H1 (cell line): ENCODE measurements around the gene CCDC47. TPM values are rescaled to one million over a fixed set of nuclear protein-coding genes. Genes with fewer than 3 reads are reported as not detected.

Experiments
- CTCF ChIA-PET: fragments of 300-600 bp; sonication (Branson Sonifier 250); formaldehyde crosslinking; loops from one replicate; lab custom pipeline; 2021; ENCODE audit not compliant: partially characterized antibody; lab: Charles Lee
- POLR2A ChIA-PET: fragments of 300-600 bp; sonication (Branson Sonifier 250); formaldehyde crosslinking; loops from one replicate; lab custom pipeline; 2021; ENCODE audit warnings: inconsistent platforms; ENCODE audit not compliant: partially characterized antibody; lab: Charles Lee
- DNase-seq, 2 experiments: peaks; one replicate each; pipeline versions ENCODE4 v3.0.0 to v3.0.0-alpha.2; 2010 to 2022; ENCODE audit warnings: low spot score in 2 of 2, low read depth in 1 of 2, mixed read lengths in 1 of 2
- FAIRE-seq: peaks from 2 replicates; lab custom pipeline; 2011; peaks lifted over from hg19 to GRCh38; lab: Jason Lieb, UNC
- H2AFZ ChIP-seq: 2 replicates; pipeline ENCODE4 v1.8.1; 2012; ENCODE audit warnings: low read length, inconsistent platforms
- H2AK5ac ChIP-seq: 2 replicates; pipeline ENCODE4 v1.6.1; 2013; ENCODE audit warnings: low read depth, low read length
- H2BK120ac ChIP-seq: replicated peaks from 2 replicates; pipeline ENCODE3; 2013; ENCODE audit warnings: low read depth, low read length, inconsistent platforms
- H2BK12ac ChIP-seq: 2 replicates; pipeline ENCODE4 v1.6.1; 2013; ENCODE audit warnings: low read depth, low read length
- H2BK15ac ChIP-seq: 2 replicates; pipeline ENCODE4 v1.6.1; 2013; ENCODE audit warnings: low read length
- H2BK20ac ChIP-seq: 2 replicates; pipeline ENCODE4 v1.6.1; 2013; ENCODE audit warnings: low read length
- H2BK5ac ChIP-seq: 2 replicates; pipeline ENCODE4 v1.6.1; 2013; ENCODE audit warnings: low read depth, low read length
- H3K14ac ChIP-seq: 2 replicates; pipeline ENCODE4 v1.6.1; 2013; ENCODE audit warnings: inconsistent platforms; ENCODE audit not compliant: insufficient read length
- H3K18ac ChIP-seq: 2 replicates; pipeline ENCODE4 v1.6.1; 2013; ENCODE audit warnings: low read length; ENCODE audit errors: extremely low read depth
- H3K23ac ChIP-seq: 2 replicates; pipeline ENCODE4 v1.6.1; 2013; ENCODE audit warnings: inconsistent platforms; ENCODE audit not compliant: insufficient read length
- H3K23me2 ChIP-seq: 2 replicates; pipeline ENCODE4 v1.6.1; 2013; ENCODE audit warnings: low read depth, low read length
- H3K27ac ChIP-seq: 2 replicates; pipeline ENCODE4 v1.6.1; 2011; ENCODE audit warnings: low read depth, low read length, inconsistent platforms
- H3K27me3 ChIP-seq, 4 experiments: replicated peaks in 1 of 4; 1 replicate in 1 of 4; 2 replicates in 3 of 4; pipeline versions ENCODE4 v1.6.1 to v1.8.1; 2011 to 2013; ENCODE audit warnings: low read length in 3 of 4, mild to moderate bottlenecking in 3 of 4, inconsistent platforms in 2 of 4, mixed read lengths in 2 of 4, moderate library complexity in 1 of 4; ENCODE audit not compliant: control insufficient read depth in 3 of 4, insufficient read depth in 3 of 4; ENCODE audit errors: extremely low read depth in 1 of 4
- H3K36me3 ChIP-seq, 4 experiments: 2 replicates each; pipeline versions ENCODE4 v1.6.1 to v1.8.1; 2011 to 2013; ENCODE audit warnings: mild to moderate bottlenecking in 4 of 4, low read length in 3 of 4, moderate library complexity in 2 of 4, control low read depth in 1 of 4, inconsistent platforms in 1 of 4; ENCODE audit not compliant: insufficient read depth in 4 of 4, control insufficient read depth in 2 of 4
- H3K4ac ChIP-seq: replicated peaks from 2 replicates; pipeline ENCODE3; 2013; ENCODE audit warnings: low read length, low read depth, mixed read lengths, inconsistent platforms; ENCODE audit not compliant: insufficient read length
- H3K4me1 ChIP-seq, 4 experiments: replicated peaks in 1 of 4; 1 replicate in 1 of 4; 2 replicates in 3 of 4; pipeline versions ENCODE4 v1.6.1 to v1.8.1; 2011 to 2013; ENCODE audit warnings: low read length in 3 of 4, inconsistent platforms in 2 of 4, mixed read lengths in 1 of 4; ENCODE audit not compliant: insufficient read depth in 4 of 4, control insufficient read depth in 3 of 4
- H3K4me2 ChIP-seq, 2 experiments: 2 replicates each; pipeline versions ENCODE4 v1.6.1 to v1.8.1; 2011 to 2013; ENCODE audit warnings: low read depth in 2 of 2, low read length in 2 of 2, control low read depth in 1 of 2, inconsistent platforms in 1 of 2, mild to moderate bottlenecking in 1 of 2; ENCODE audit not compliant: insufficient read depth in 1 of 2
- H3K4me3 ChIP-seq, 4 experiments: fragments of 200-600, 300-600 bp in 1 of 4; sonication (generic), shearing (Covaris generic), sonication (Bioruptor Twin) in 1 of 4; 2 replicates each; pipeline versions ENCODE4 v1.5.1 to v1.8.1; 2011 to 2016; ENCODE audit warnings: low read length in 4 of 4, low read depth in 3 of 4, control low read depth in 2 of 4, inconsistent platforms in 2 of 4, mild to moderate bottlenecking in 2 of 4, mixed read lengths in 1 of 4, moderate library complexity in 1 of 4; ENCODE audit not compliant: insufficient read depth in 2 of 4; ENCODE audit errors: extremely low read depth in 1 of 4
- H3K56ac ChIP-seq: replicated peaks from 2 replicates; pipeline ENCODE3; 2013; ENCODE audit warnings: low read depth, mild to moderate bottlenecking, mixed read lengths, low read length, inconsistent platforms; ENCODE audit not compliant: insufficient read length
- H3K79me1 ChIP-seq: 2 replicates; pipeline ENCODE4 v1.6.1; 2013; ENCODE audit warnings: low read depth, low read length, control low read depth
- H3K79me2 ChIP-seq, 2 experiments: 2 replicates each; pipeline versions ENCODE4 v1.6.1 to v1.8.1; 2012 to 2013; ENCODE audit warnings: low read length in 2 of 2, mild to moderate bottlenecking in 2 of 2, inconsistent platforms in 1 of 2; ENCODE audit not compliant: insufficient read depth in 2 of 2, control insufficient read depth in 1 of 2
- H3K9ac ChIP-seq, 4 experiments: replicated peaks in 1 of 4; 1 replicate in 1 of 4; 2 replicates in 3 of 4; pipeline versions ENCODE4 v1.6.1 to v1.8.1; 2011 to 2013; ENCODE audit warnings: low read depth in 3 of 4, low read length in 3 of 4, control low read depth in 2 of 4, mild to moderate bottlenecking in 2 of 4, moderate library complexity in 2 of 4, inconsistent platforms in 1 of 4; ENCODE audit errors: extremely low read depth in 1 of 4
- H3K9me3 ChIP-seq, 2 experiments: 2 replicates each; pipeline versions ENCODE4 v1.6.1 to v1.8.1; 2012 to 2013; ENCODE audit warnings: mild to moderate bottlenecking in 2 of 2, moderate library complexity in 2 of 2, control low read depth in 1 of 2, inconsistent platforms in 1 of 2, low read depth in 1 of 2, low read length in 1 of 2, mixed read lengths in 1 of 2; ENCODE audit not compliant: insufficient read depth in 2 of 2
- H4K20me1 ChIP-seq, 2 experiments: replicated peaks in 1 of 2; 2 replicates each; pipeline versions ENCODE3 to v1.8.1; 2011 to 2013; ENCODE audit warnings: inconsistent platforms in 2 of 2, low read length in 2 of 2, mild to moderate bottlenecking in 1 of 2; ENCODE audit not compliant: insufficient read depth in 2 of 2, control insufficient read depth in 1 of 2
- H4K5ac ChIP-seq: 2 replicates; pipeline ENCODE4 v1.6.1; 2013; ENCODE audit warnings: low read length, low read depth, mixed read lengths, inconsistent platforms; ENCODE audit not compliant: insufficient read length
- H4K8ac ChIP-seq: 2 replicates; pipeline ENCODE4 v1.8.0; 2013; ENCODE audit warnings: mild to moderate bottlenecking, moderate library complexity, low read length, inconsistent platforms; ENCODE audit not compliant: insufficient read depth; ENCODE audit errors: extremely low read depth
- H4K91ac ChIP-seq: replicated peaks from 2 replicates; pipeline ENCODE3; 2013; ENCODE audit warnings: low read length, mixed read lengths, inconsistent platforms; ENCODE audit not compliant: insufficient read length
- WGBS, 2 experiments: shearing (Covaris generic) in 1 of 2; methylation state at CpG; one replicate each; pipeline versions ENCODE4 v1.1.6 to v1.1.7; 2013 to 2015; ENCODE audit warnings: low lambda C conversion rate in 2 of 2, mixed read lengths in 2 of 2, inconsistent platforms in 1 of 2, low coverage in 1 of 2, missing lambda C conversion rate in 1 of 2; ENCODE audit not compliant: insufficient replicate concordance in 2 of 2, insufficient coverage in 1 of 2, insufficient read length in 1 of 2; ENCODE audit errors: extremely low coverage in 1 of 2, missing lambda C conversion rate in 1 of 2; 5-methylcytosine and 5-hydroxymethylcytosine counted together
- polyA plus RNA-seq, 7 experiments: library from polyadenylated mRNA; depleted of rRNA in 3 of 7; stranded (reverse) in 5 of 7; unstranded in 2 of 7; fragments of >200 nt in 5 of 7; fragments of 200-250 nt in 2 of 7; gene quantifications; 1 replicate in 5 of 7; 2 replicates in 1 of 7; 4 replicates in 1 of 7; pipeline versions ENCODE4 v1.2.1 to v1.2.3, GENCODE V29; 2011 to 2013; ENCODE audit warnings: missing spikeins in 2 of 7, mixed read lengths in 2 of 7
- total RNA-seq: library from RNA; stranded (reverse); fragmentation: NEBNext Ultra II Directional; extraction: Animal tissue kit (Norgen Biotek cat#: 25700); gene quantifications from 2 replicates; pipeline ENCODE4 v1.2.1, GENCODE V29; 2021

The CCDC47 gene
- total and polyA plus RNA-seq, 2 of the 8 experiments (the other 6 are each of a cell fraction or from before 2014, with no cell fraction given) = 21.2 to 83.1 TPM

GRCh38 chr17:63707151-63707550, 66.2 kb downstream of the CCDC47 start:
- Histone ChIP-seq H4K5ac (no peak overlapping the region), H3K4me3 (no peak overlapping the region), H2BK12ac (no peak overlapping the region), H2AFZ (no peak overlapping the region), H3K79me1 (0 out of 2 replicates have a peak, but pooled peaks cover 3% of the 10 kb centered on the region), H3K18ac (no peak overlapping the region), H2BK120ac (no peak overlapping the region), H3K4me1 (peaks cover 0 to 3% (median under 1%) of the 10 kb centered on the region in 4 experiments; a peak in 3 of 7 replicates), H4K8ac (no peak overlapping the region; the same call in 1 of the 2 replicates), H2AK5ac (no peak overlapping the region), H3K9ac (no peak overlapping the region), H3K23ac (no peak overlapping the region), H3K9me3 (no peaks in the 10 kb centered on the region), H3K4me2 (no peak overlapping the region), H3K56ac (no peak overlapping the region), H2BK15ac (no peak overlapping the region), H3K4ac (no peak overlapping the region), H2BK5ac (no peak overlapping the region), H4K91ac (no peak overlapping the region), H3K36me3 (peaks cover 4 to 20% (median 10%) of the 10 kb centered on the region in 4 experiments; a peak in 6 of 8 replicates), H3K23me2 (no peaks in the 10 kb centered on the region), H3K27me3 (no peaks in the 10 kb centered on the region), H3K79me2 (no peaks in the 10 kb centered on the region; a peak in 1 of 4 replicates), H4K20me1 (peaks cover 4 to 9% of the 10 kb centered on the region in 2 experiments), H2BK20ac (no peak overlapping the region), H3K27ac (no peak overlapping the region), H3K14ac (no peak overlapping the region)
- no peak for DNase-seq
- POLR2A ChIA-PET = interaction anchor here (0.8 to 1.6 kb wide), 2 partner anchors 9 to 107 kb away, joined by 3 read pairs; no protein-coding TSS in a partner anchor
- CTCF ChIA-PET = interaction anchor here (0.6 to 7.0 kb wide), 3 partner anchors 11 to 185 kb away, joined by 4 to 65 read pairs (median 4); no protein-coding TSS in a partner anchor
- no peak for FAIRE-seq
- 92% methylated on average over 11 of the region's 11 CpGs; no CpG with 5 or more reads in 1 of the 2 experiments for WGBS, 2 experiments
